GM12864 (cell line): ENCODE results near the gene ANKRD29.
"Not testable (repeated sequence)": the region's sequence is repeated elsewhere in the genome, so short reads cannot be mapped to it uniquely, and the experiment has no call there.

Experiments
- DNase-seq: peaks from one replicate; pipeline ENCODE4 v3.0.0-alpha.2; 2011; ENCODE audit warnings: low read depth
- H3K4me3 ChIP-seq: 2 replicates; pipeline ENCODE4 v1.5.1; 2011; ENCODE audit warnings: mild to moderate bottlenecking, low read depth, low read length, control low read depth
- CTCF ChIP-seq: IDR thresholded peaks from 2 replicates; pipeline ENCODE4 v1.5.1; 2011; ENCODE audit warnings: low read depth, mild to moderate bottlenecking, moderate library complexity, low read length, control low read depth, inconsistent platforms; ENCODE audit errors: missing control alignments

The ANKRD29 gene

GRCh38 chr18:23560186-23560585 lies 102.5 kb downstream of the ANKRD29 start:
- no peak for DNase-seq
- TF ChIP-seq CTCF, result no peak
- no peak overlapping the region for H3K4me3 ChIP-seq

- H3K4me3 ChIP-seq, result not testable (repeated sequence)
These were observed 105.2 kb downstream of the ANKRD29 start for GRCh38 chr18:23557511-23557910.

GRCh38 chr18:23556145-23556780 lies 106.4 kb downstream of the ANKRD29 start:
- TF ChIP-seq CTCF, result no peak
- no peak for DNase-seq
- H3K4me3 ChIP-seq, result no peak overlapping the region

More at GRCh38 chr18:23557511-23557910, 105.2 kb downstream of the ANKRD29 start:
- DNase-seq, result not testable (repeated sequence)

GRCh38 chr18:23553887-23554286 lies 108.8 kb downstream of the ANKRD29 start:
- H3K4me3 ChIP-seq, result no peak overlapping the region
- no peak for DNase-seq
- TF ChIP-seq CTCF, result no peak

GRCh38 chr18:23552505-23552904 lies 110.2 kb downstream of the ANKRD29 start:
- no peak overlapping the region for H3K4me3 ChIP-seq
- TF ChIP-seq CTCF, result no peak

GRCh38 chr18:23551978-23552377 lies 110.7 kb downstream of the ANKRD29 start:
- TF ChIP-seq CTCF, result no peak
- no peak for DNase-seq
- no peak overlapping the region for H3K4me3 ChIP-seq

More at GRCh38 chr18:23552505-23552904, 110.2 kb downstream of the ANKRD29 start:
- no peak for DNase-seq

GRCh38 chr18:23550898-23551297 lies 111.8 kb downstream of the ANKRD29 start:
- DNase-seq, result no peak
- TF ChIP-seq CTCF, result no peak
- H3K4me3 ChIP-seq, result no peak overlapping the region
